Aorta (tissue), 5 donors: Measurements from ENCODE around the gene LMO7. TPM values are rescaled to one million over a fixed set of nuclear protein-coding genes. Genes with fewer than 3 reads are reported as not detected.
"Not testable (repeated sequence)": the region's sequence is repeated elsewhere in the genome, so short reads cannot be mapped to it uniquely, and the experiment has no call there.

ENCODE experiments used
- ATAC-seq: fragments of 200-7000 bp; cut with Tn5 transposase; one replicate; pipeline ENCODE4 v1.9.1; 2022; ENCODE audit warnings: moderate library complexity; ENCODE audit not compliant: low FRiP score
- DNase-seq, 2 donors: peaks; one replicate each; pipeline ENCODE4 v3.0.0-alpha.2; 2020
- H3K27ac ChIP-seq, 2 donors: one replicate each; pipeline ENCODE4 v1.5.1; 2013; ENCODE audit warnings: low read length in 2 of 2, mild to moderate bottlenecking in 2 of 2, moderate library complexity in 2 of 2, control low read depth in 1 of 2, inconsistent platforms in 1 of 2, low read depth in 1 of 2
- H3K27me3 ChIP-seq, 2 donors: one replicate each; pipeline ENCODE4 v1.6.1; 2013; ENCODE audit warnings: control low read depth in 1 of 2, low read length in 1 of 2, mild to moderate bottlenecking in 1 of 2, moderate library complexity in 1 of 2; ENCODE audit not compliant: insufficient read depth in 2 of 2, control insufficient read depth in 1 of 2
- H3K36me3 ChIP-seq, 2 donors: one replicate each; pipeline ENCODE4 v1.6.1; 2013; ENCODE audit warnings: control low read depth in 1 of 2, low read length in 1 of 2, mild to moderate bottlenecking in 1 of 2; ENCODE audit not compliant: insufficient read depth in 2 of 2, control insufficient read depth in 1 of 2
- H3K4me1 ChIP-seq, 2 donors: one replicate each; pipeline ENCODE4 v1.6.1; 2013; ENCODE audit warnings: low read length in 2 of 2, control low read depth in 1 of 2, mild to moderate bottlenecking in 1 of 2, moderate library complexity in 1 of 2; ENCODE audit not compliant: insufficient read depth in 2 of 2, control insufficient read depth in 1 of 2
- H3K4me3 ChIP-seq, 2 donors: one replicate each; pipeline ENCODE4 v1.5.1; 2013; ENCODE audit warnings: low read length in 2 of 2, control low read depth in 1 of 2, mild to moderate bottlenecking in 1 of 2
- H3K9me3 ChIP-seq: one replicate; pipeline ENCODE4 v1.6.1; 2013; ENCODE audit warnings: mild to moderate bottlenecking, low read length; ENCODE audit not compliant: control insufficient read depth
- WGBS, 2 donors: extraction: QIAGEN DNeasy Blood & Tissue Kit; methylation state at CpG; one replicate each; pipeline ENCODE4 v1.1.7; 2013; 5-methylcytosine and 5-hydroxymethylcytosine counted together
- intact Hi-C, 2 donors: fragments of 100-400 bp; cut with DNase I; formaldehyde crosslinking; loops; one replicate each; pipeline versions ENCODE4 v1.14.2 to v1.15.0; 2022
- polyA plus RNA-seq, 2 donors: library from polyadenylated mRNA; stranded (reverse); fragments of 200-250 nt; gene quantifications; one replicate each; pipeline ENCODE4 v1.2.3, GENCODE V29; 2013
- total RNA-seq, 2 donors: library from RNA; stranded (reverse); fragmentation: NEBNext Ultra II Directional; extraction: Animal tissue kit (Norgen Biotek cat#: 25700); gene quantifications; one replicate each; pipeline ENCODE4 v1.2.1, GENCODE V29; 2021
- donor health status: healthy with polysubstance abuse.
- donor health status: Bipolar disorder and iron deficiency.
- donor health status: DM: no; HTN: no; CAD: no.
- donor health status: DM: no; HTN: no; CAD: no.
- donor health status: DM: yes; HTN: yes; CAD: no.

LMO7 gene
- total and polyA plus RNA-seq, 4 donors = 31.7 to 76.8 (median 55.9) TPM

- no peaks in the 10 kb centered on the region for H3K36me3 ChIP-seq
- DNase-seq (no peak), ATAC-seq (no peak)
- no peaks in the 10 kb centered on the region for H3K9me3 ChIP-seq
- no peak overlapping the region for H3K4me3 ChIP-seq
- intact Hi-C loops = no loop called here
- H3K4me1 ChIP-seq = peaks cover 1 to 11% of the 10 kb centered on the region in 2 donors
- no peaks in the 10 kb centered on the region for H3K27me3 ChIP-seq
- H3K27ac ChIP-seq = no peak overlapping the region
- 50 to 54% methylated on average over 3 of the region's 3 CpGs for WGBS, 2 donors
These were observed 134.5 kb downstream of the LMO7 start for GRCh38 chr13:75770592-75771011.

GRCh38 chr13:75771226-75771625 is 135.1 kb downstream of the LMO7 start:
- ATAC-seq (no peak), DNase-seq (no peak)
- H3K4me3 ChIP-seq = no peak overlapping the region
- H3K27me3 ChIP-seq = no peaks in the 10 kb centered on the region
- peaks cover 1 to 8% of the 10 kb centered on the region in 2 donors for H3K4me1 ChIP-seq
- H3K36me3 ChIP-seq = no peaks in the 10 kb centered on the region
- WGBS, 2 donors = 18 to 29% methylated on average over 1 of the region's 1 CpG
- no peaks in the 10 kb centered on the region for H3K9me3 ChIP-seq
- intact Hi-C loops = no loop called here
- H3K27ac ChIP-seq = no peak overlapping the region

GRCh38 chr13:75771818-75772217 is 135.7 kb downstream of the LMO7 start:
- intact Hi-C loops = no loop called here
- Histone ChIP-seq H3K4me1 (peaks cover 1 to 8% of the 10 kb centered on the region in 2 donors), H3K4me3 (no peak overlapping the region), H3K27me3 (no peaks in the 10 kb centered on the region), H3K36me3 (no peaks in the 10 kb centered on the region), H3K27ac (no peak overlapping the region), H3K9me3 (no peaks in the 10 kb centered on the region)
- ATAC-seq (no peak), DNase-seq (no peak)

- Histone ChIP-seq H3K27me3 (no peaks in the 10 kb centered on the region), H3K9me3 (no peaks in the 10 kb centered on the region), H3K4me3 (no peak overlapping the region), H3K27ac (no peak overlapping the region), H3K4me1 (peaks cover 1 to 8% of the 10 kb centered on the region in 2 donors), H3K36me3 (no peaks in the 10 kb centered on the region)
- WGBS, 2 donors = 77 to 82% methylated on average over 1 of the region's 1 CpG
- intact Hi-C loops = no loop called here
- DNase-seq = no peak
- no peak for ATAC-seq
These were observed 138.0 kb downstream of the LMO7 start for GRCh38 chr13:75774176-75774575.

- intact Hi-C loops = no loop called here
These were observed 140.4 kb downstream of the LMO7 start for GRCh38 chr13:75776550-75776949.

GRCh38 chr13:75779393-75779792 is 143.3 kb downstream of the LMO7 start:
- DNase-seq (no peak), ATAC-seq (no peak)
- intact Hi-C loops = no loop called here
- Histone ChIP-seq H3K4me1 (no peaks in the 10 kb centered on the region), H3K9me3 (peaks cover 2% of the 10 kb centered on the region), H3K27ac (no peak overlapping the region), H3K4me3 (no peak overlapping the region), H3K36me3 (no peaks in the 10 kb centered on the region), H3K27me3 (no peaks in the 10 kb centered on the region)
- WGBS, 2 donors = 91 to 95% methylated on average over 3 of the region's 3 CpGs

More at GRCh38 chr13:75776550-75776949, 140.4 kb downstream of the LMO7 start:
- Histone ChIP-seq H3K27me3 (no peaks in the 10 kb centered on the region), H3K36me3 (no peaks in the 10 kb centered on the region), H3K4me3 (no peak overlapping the region), H3K27ac (no peak overlapping the region), H3K9me3 (no peaks in the 10 kb centered on the region), H3K4me1 (peaks cover 1 to 4% of the 10 kb centered on the region in 2 donors)
- DNase-seq = no peak
- no peak for ATAC-seq
- WGBS, 2 donors = 33 to 35% methylated on average over 3 of the region's 3 CpGs

- H3K4me3 ChIP-seq, ATAC-seq, intact Hi-C loops, H3K27me3 ChIP-seq, H3K36me3 ChIP-seq, H3K4me1 ChIP-seq, H3K9me3 ChIP-seq, H3K27ac ChIP-seq, DNase-seq: not testable (repeated sequence)
- 81 to 87% methylated on average over 5 of the region's 5 CpGs for WGBS, 2 donors
These were observed 144.0 kb downstream of the LMO7 start for GRCh38 chr13:75780103-75780502.

- H3K4me1 ChIP-seq = no peaks in the 10 kb centered on the region
- no peaks in the 10 kb centered on the region for H3K27me3 ChIP-seq
- WGBS, 2 donors = 2 to 50% methylated on average over 1 of the region's 1 CpG
- ATAC-seq = no peak
- no peak for DNase-seq
- H3K36me3 ChIP-seq = no peaks in the 10 kb centered on the region
- intact Hi-C loops = no loop called here
- H3K4me3 ChIP-seq = no peak overlapping the region
- no peak overlapping the region for H3K27ac ChIP-seq
- peaks cover 2% of the 10 kb centered on the region for H3K9me3 ChIP-seq
These were observed 146.9 kb downstream of the LMO7 start for GRCh38 chr13:75782985-75783384.

GRCh38 chr13:75784003-75784402 is 147.9 kb downstream of the LMO7 start:
- H3K36me3 ChIP-seq = no peaks in the 10 kb centered on the region
- H3K27ac ChIP-seq = no peak overlapping the region
- no peak for DNase-seq
- H3K27me3 ChIP-seq = no peaks in the 10 kb centered on the region
- peaks cover 0 to 3% of the 10 kb centered on the region in 2 donors for H3K4me1 ChIP-seq
- peaks cover 2% of the 10 kb centered on the region for H3K9me3 ChIP-seq
- H3K4me3 ChIP-seq = no peak overlapping the region
- WGBS, 2 donors = 22 to 26% methylated on average over 3 of the region's 3 CpGs
- intact Hi-C loops = no loop called here
- ATAC-seq = no peak
